HG03280 (cell line): ENCODE measurements around the gene PRKACA.

ENCODE experiments used
- ATAC-seq: cut with Tn5 transposase; IDR thresholded peaks from one replicate; pipeline ENCODE4 v1.9.1; 2021; ENCODE audit warnings: mild to moderate bottlenecking, moderate library complexity; ENCODE audit not compliant: unreplicated experiment

PRKACA gene

DNA sequence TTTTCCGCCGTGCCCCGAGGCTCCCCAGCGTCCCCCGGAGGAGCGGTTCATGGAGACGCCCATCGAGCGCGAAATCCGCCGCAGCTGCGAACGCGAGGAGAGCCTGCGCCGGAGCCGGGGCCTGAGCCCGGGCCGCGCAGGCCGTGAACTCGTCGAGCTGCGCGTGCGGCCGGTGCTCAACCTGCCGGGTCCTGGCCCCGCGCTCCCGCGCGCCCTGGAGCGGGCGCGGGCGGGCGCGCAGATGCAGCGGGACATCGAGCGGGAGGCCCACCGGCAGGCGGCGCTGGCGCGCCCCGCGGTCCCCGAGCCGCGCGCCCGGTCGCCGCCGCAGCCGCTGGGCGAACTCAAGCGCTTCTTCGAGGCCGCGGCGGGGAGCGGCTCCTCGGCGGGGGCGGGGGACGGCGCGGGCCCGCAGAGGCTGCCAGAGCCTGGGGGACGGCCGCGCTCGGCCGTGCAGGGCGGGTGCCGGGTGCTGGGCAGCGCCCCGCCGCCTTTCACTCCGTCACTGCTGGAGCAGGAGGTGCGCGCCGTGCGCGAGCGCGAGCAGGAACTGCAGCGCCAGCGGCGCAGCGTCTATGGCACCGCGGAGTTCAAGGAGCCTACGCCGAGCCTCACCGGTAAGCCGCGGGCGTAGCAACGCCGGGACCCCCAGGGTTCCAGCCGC lies 44.2 kb downstream of the PRKACA start:
- ATAC-seq = peak; percentile 57

DNA sequence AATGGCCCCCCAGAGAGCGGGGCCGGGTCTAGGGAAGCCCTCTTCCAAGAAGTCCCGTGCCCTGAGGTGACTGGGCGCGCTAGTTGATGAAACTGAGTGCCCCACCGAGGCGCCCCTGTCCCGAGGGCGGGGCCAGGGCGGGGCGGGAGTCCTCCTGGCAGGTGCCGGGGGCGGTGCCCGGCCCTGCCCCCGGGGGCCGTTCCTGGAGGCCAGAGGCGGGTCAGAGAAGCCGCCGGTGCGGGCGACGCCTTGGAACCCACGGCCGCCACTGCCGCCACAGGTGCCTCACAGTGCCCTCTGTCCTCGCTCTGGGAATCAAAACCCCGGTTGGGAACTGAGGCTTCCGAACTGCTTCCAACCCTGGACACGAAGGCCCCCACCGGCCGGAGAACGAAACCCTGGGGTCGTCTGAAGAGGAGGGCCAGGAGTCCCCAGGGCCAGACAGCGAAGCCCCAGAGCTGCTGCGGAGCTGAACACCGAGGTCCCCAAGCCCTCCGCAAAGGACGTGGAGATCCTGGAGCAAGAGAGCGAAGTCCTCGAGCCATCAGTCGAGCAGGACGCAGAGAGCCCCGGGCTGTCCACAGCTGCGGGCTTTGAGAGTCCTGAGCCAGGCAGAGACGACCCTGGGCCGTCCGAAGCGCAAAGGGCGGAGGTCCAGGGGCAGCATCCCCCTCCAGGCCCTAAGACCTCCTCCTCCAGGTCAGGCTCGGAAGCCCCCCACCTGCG lies 44.9 kb downstream of the PRKACA start, which contains the start of gene MISP3:
Gene MISP3 (plus strand): TSS at position 252 of the 726 bp plus-strand sequence. CDS start 524 bp downstream, outside the sequence.
- peak; percentile 15 for ATAC-seq

DNA sequence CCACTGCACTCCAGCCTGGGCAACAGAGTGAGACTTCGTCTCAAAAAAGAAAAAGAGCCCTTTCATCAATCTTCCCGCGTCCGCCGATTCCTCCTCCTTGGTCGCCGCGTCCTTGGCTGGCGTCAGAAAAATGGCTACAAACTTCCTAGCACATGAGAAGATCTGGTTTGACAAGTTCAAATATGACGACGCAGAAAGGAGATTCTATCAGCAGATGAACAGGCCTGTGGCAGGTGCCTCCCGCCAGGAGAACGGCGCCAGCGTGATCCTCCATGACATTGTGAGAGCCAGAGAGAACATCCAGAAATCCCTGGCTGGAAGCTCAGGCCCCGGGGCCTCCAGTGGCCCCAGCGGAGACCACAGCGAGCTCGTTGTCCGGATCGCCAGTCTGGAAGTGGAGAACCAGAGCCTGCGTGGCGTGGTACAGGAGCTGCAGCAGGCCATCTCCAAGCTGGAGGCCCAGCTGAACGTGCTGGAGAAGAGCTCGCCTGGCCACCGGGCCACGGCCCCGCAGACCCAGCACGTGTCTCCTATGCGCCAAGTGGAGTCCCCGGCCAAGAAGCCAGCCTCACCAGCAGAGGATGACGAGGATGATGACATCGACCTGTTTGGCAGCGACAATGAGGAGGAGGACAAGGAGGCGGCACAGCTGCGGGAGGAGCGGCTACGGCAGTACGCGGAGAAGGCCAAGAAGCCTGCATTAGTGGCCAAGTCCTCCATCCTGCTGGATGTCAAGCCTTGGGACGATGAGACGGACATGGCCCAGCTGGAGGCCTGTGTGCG lies 47.1 kb downstream of the PRKACA start:
- ATAC-seq = no peak

DNA sequence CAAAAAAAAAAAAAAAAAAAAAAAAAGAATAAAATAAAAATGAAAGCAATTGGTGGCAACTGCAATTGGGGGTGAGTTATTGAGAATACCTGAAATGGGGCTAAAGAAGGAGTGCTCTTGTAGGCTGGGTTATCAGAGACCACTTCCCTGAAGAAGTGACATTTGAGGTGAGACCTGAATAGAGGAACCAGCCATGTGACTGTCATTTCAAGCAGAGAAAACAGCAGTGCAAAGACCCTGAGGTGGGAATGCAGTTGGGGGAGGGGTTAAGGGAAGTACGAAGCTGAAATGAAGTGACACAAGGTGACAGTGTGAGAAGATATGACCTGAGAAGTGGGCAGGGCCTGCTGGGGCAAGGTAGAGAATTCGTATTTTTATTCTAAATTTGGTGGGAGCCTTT lies 51.4 kb downstream of the PRKACA start:
- no peak for ATAC-seq

DNA sequence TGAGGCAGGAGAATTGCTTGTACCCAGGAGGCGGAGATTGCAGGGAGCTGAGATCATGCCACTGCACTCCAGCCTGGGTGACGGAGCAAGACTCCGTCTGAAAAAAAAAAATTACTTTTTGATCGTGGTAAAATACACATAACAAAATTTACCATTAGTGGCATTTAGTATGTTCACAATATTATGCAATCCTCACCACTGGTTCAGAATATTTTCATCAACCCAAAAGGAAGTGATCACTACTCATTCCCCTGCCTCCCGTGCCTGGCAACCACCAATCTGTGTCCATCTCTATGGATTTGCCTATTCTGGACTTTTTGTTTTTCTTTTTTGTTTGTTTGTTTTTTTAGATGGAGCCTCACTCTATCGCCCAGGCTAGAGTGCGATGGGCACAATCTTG lies 54.5 kb downstream of the PRKACA start:
- ATAC-seq = no peak

DNA sequence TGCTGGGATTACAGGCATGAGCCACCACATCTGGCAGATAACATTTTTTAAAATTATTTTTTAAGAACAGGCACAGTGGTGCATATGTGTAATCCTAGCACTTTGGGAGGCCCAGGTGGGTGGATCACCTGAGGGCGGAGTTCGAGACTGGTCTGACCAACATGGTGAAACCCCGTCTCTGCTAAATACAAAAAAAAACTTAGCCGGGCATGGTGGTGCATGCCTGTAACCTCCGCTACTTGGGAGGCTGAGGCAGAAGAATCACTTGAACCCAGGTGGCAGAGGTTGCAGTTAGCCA lies 55.1 kb downstream of the PRKACA start:
- ATAC-seq = no peak

DNA sequence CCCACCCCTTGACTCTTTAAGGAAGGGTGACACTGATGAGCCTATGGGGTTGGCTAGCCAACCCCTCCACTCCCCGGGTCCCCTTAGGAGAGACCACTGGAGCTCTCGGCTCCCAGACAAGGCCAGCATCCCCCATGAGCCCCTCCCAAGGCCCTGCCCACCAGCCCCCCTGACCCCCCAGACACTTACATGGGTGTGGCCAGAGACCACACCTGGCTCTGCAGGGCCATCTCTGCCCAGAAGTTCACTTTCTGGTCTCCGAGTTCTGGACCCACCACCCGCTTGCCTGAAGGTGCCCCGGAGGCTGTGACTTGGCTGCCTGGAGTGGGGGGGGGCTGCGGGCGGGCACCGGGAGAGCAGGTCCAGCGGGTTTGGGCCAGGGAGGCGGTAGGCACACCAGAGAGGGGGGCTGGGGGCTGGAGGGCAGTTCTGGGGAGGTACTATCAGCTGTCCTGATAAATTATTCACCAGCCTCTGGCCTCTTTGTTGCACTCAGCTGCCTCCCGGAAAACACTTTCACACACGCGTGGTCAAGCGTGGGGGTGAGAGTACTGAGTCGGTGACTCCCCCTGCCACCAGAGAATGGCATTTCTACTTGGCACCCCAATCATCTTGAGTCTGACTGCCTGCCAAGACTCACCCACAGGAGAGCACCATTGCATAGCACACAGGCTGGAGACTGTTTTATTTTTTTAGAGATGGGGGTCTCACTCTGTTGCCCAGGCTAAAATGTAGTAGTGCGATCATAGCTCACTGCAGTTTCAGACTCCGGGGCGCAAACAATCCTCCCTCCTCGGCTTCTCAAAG lies 55.6 kb downstream of the PRKACA start, which contains the start of gene PALM3:
Gene PALM3 (minus strand): TSS at position 326 of the 807 bp plus-strand sequence. CDS start 96 bp downstream, at position 230.
- no peak for ATAC-seq

DNA sequence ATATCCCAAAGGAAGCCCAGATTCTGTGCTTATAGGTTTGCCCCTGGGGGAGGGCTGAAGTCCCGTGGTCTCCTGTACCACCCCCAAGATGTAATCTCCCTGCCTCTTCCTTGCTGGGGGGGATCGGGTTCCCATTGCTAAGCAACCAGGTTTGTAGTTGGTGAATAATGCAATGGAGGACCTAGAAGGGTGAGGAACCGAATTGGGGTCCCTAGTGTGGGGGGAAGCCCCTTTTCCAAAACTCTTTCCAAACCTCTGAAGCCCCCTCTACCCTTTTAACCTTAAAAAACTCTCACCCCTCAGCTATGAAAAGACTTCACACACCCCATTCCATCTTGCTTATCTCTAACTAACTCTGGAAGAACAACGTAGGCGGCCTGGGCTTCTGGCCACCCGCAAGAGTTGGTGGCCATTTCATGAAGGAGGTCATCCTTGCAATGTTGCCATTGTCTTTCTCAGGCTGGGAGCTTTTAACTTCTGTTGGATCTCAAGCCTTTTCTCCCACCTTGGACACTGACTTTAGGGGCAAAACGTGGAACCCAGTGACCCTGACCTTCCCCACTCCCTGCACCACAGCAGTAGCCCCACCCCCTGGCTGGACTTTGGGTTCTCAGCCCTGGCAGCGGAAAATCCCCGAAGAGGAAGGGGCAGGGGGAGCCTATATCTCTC lies 56.3 kb downstream of the PRKACA start:
- no peak for ATAC-seq

DNA sequence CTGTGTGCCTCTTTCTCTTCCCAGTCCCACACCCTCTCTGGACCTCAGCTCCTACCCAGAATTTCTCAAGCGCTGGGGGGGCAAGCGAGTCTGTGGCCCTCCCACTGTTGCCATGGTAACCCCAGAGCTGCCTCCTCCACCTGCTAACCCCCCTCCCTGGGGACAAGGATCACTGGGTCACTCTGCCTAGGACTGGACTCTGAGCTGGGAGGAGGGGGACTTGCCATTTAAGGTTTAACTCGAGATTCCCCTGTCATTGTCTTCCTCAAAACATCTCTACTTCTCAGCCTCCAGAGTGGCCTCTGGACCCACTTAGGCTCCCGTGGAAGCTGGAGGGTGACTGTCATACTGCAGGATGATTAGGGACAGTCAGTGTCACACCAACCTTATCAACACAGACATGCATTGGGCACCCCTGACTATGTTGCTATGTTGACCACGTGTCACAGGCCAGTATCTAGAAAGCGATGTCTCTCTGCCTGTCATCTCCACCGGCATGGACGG lies 57.9 kb downstream of the PRKACA start:
- no peak for ATAC-seq

DNA sequence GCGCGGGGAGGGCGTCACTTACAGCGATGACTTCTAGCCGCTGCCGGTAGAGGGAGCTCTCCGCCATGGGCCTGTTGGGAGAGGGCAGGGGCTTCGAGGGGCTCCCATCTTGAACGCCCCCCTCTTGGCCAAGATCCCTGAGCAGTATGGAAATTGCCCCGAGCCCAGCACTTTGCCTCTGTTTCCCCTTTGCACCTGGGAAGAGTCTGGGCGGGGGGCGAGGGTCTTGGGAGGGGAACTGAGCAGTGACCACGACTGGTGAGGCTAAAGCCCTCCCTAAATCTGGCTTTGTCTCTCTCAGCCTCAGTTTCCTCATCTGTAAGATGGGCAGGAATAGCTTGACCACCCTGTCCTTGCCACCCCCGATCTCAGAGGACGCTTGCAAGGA lies 58.5 kb downstream of the PRKACA start:
- ATAC-seq = no peak

DNA sequence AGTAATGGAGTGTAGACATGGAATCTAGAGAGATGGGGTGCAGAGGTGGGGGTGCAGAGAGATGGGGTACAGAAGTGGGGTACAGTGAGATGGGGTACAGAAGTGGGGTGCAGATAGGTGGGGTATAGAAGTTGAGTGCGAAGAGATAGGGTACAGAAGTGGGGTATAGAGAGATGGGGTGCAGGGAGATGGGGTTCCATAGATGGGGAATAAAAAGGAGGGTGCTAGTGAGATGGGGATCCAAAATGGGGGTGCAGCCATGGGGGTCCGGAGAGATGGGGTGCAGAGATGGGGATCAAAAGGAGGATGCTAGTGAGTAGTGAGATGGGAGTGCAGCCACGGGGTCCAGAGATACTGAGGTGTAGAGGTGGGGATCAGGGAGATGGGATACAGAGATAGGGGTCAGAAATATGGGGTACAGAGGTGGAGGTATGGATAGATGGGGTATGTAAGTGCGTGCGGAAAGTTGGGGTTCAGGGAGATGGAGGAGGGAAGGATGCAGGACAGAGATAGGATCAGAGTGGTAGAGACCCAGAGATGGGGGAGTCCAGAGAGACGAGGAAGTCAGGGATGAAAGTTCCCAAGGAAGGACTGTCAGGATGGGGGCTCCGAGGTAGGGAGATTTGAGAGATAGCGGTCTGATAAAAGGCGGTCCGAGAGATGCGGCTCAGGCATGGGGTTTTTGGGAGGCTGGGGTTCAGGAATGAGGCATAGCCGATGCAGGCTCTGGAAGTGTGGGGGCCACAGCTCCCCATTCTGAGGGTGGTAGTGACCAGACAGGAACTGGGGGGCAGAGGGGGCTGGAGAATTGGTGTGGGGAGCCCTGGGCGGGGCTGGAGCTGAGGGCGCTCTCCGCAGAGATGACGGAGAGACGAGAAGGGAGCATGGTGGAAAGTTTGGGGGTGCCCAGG lies 59.1 kb downstream of the PRKACA start:
- no peak for ATAC-seq

DNA sequence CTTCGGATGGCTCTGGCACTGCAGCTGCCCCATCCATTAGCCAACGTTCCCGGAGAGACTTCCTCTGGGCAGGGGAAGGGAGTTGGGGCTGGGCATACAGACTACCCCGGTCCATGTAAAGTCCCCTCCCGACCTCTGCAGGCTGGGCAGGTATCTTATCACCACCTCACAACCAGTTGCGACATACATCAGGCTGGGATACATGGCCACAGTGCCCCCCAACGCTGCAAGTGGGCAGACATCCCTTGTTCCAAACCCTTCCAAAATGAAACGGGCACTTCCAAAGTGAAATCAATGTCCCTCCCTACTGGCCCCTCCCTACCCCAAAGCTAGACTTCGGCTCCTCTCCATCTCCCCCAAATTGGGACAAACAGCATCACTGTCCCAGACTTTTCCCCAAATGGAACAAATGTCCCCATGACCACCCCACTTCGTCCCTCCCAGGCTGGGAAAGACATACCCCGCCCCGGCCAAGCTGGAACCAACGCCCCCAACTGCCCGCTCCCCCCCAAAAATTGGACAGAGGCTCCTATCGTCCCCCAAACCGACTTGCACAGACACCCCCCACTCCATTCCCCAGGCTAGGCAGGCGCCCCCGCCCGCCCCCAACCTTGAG lies 60.7 kb downstream of the PRKACA start:
- no peak for ATAC-seq

DNA sequence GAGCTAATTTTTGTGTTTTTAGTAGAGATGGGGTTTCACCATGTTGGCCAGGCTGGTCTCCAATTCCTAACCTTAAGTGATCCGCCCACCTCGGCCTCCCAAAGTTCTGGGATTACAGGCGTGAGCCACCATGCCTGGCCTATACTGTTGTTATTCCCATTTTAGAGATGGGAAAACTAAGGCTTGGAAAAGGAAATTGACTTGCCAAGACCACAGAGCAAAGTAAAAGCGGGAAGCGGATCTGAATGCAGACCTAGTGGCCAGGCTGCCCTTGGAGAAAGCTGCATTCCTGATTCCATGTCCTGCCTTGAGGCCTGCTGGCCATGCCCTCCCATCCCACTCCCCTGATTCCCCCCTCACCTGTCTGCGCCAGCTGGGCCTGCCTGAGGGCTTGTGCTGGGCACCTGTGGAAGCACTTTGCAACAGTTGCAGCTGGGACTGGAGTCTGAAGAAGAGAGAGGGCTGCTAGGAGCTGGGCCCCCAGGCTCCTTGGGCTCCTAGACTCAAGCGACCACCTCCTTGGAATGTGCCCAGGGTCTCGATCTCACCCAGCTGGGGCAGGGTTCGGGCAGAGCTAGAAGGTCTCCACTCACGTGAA lies 61.4 kb downstream of the PRKACA start:
- ATAC-seq = no peak

DNA sequence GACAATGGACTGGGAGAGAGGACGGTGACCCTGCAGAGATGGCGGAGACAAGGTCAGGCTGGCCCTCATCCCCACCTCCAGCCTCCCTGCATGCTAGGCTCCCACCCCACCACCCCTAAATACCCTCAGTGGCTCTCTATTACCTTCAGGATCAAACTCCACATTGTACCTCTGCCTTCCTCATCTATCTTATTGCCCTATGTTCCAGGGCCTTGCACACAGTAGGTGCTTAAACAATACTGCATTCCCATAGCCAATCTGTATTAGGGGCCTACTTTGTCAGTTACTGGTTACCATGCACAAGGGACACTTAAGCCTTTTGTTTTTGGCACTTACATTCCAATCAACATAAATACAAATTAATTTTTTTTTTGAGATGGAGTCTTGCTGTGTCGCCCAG lies 62.2 kb downstream of the PRKACA start:
- no peak for ATAC-seq

DNA sequence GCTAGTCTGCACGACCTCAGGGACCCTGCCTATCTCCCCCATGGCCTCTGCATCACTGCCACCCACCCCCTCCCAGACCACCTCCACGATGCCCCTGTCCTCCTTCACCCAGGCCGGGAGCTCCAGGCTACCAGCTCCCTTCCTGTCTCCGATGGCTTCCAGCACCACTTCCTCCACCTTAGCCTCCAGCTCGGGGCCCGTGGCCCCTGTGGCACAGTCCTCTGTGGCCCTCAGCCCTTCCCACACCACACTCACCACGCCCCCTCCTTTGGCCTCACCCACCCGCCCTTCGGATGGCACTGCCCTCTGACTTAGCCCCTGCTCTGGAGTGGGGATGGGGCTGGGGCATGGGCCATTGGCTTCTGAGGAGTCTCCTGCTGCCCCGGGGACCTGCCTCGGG lies 62.8 kb downstream of the PRKACA start:
- no peak for ATAC-seq

DNA sequence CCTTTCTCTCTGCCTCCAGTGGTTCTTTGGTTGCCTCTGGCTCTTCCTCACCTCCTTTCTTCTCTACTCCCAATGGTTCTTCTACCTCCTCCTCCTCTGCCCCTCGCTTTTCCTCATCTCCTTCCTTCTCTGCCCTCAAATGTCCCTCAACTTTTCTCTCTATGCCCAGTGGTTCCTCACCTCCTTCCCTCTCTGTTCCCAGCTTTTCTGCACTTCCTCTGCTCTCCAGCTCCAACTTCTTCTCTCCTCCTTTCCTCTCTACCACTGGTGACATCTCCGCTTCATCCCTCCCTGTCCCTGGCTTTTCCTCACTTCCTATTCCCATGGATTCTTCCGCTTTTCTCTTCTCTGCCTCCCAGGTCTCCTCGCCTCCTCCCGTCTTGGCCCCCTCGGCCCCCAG lies 63.5 kb downstream of the PRKACA start:
- ATAC-seq = no peak

DNA sequence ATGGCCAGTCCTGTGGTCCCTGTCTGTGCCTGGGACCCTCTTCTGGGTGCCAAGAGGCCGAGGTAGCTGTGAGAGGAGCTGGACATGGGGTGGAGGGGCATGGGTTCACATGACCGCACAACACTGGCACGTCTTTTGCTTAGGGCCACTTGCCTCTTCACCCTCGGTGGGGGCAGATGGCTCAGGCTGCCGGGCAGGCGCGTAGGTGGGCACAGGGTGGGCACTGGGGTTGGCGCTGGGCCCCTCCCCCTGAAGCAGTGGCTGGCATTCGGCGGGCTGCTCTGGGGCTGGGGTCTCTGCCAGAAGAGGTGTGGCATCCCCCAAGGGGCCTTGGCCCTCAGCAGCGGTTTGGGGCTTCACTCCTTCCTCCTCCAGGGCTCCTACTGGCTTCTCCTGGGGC lies 64.1 kb downstream of the PRKACA start:
- no peak for ATAC-seq

DNA sequence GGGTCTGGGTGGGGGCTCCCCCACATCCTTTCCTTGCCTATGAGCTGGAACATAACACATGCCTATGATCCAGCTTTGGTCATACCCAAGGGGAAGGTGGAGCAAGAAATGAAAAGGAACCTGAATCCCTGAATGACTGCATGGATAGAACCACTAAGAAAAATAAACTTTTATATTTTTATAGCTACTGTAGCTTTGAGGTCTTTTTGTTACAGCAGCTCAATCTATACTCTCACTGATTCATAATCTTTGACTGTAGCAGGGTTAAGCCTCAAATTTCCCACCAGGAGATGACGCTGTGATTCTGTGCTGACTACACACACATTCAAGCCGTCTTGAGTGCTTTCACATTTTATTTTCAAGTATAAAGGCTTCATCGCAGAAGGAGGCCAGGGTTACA lies 64.5 kb downstream of the PRKACA start:
- ATAC-seq = no peak
